H1 (cell line): ENCODE data around the gene AANAT. TPM values are rescaled to one million over a fixed set of nuclear protein-coding genes. Genes with fewer than 3 reads are reported as not detected.

Experiments
- BRCA1 ChIP-seq: IDR thresholded peaks from 2 replicates; pipeline ENCODE4 v1.6.1; 2012; ENCODE audit warnings: low read depth, low read length, improper control_type of control experiment
- POLR2A ChIP-seq, 2 experiments: IDR thresholded peaks; 1 replicate in 1 of 2; 2 replicates in 1 of 2; pipeline ENCODE4 v1.6.1; 2011; ENCODE audit warnings: low read depth in 2 of 2, low read length in 2 of 2, mild to moderate bottlenecking in 2 of 2; ENCODE audit errors: control extremely low read depth in 1 of 2
- RAD21 ChIP-seq, 2 experiments: IDR thresholded peaks in 1 of 2; conservative IDR thresholded peaks in 1 of 2; 2 replicates each; pipeline ENCODE4 v1.6.1; 2011; ENCODE audit warnings: low read depth in 2 of 2, low read length in 2 of 2, improper control_type of control experiment in 1 of 2, inconsistent platforms in 1 of 2, mild to moderate bottlenecking in 1 of 2, moderate library complexity in 1 of 2
- RXRA ChIP-seq: IDR thresholded peaks from 2 replicates; pipeline ENCODE4 v1.6.1; 2011; ENCODE audit warnings: low read depth, mild to moderate bottlenecking, low read length, moderate library complexity; ENCODE audit not compliant: insufficient read depth
- SIX5 ChIP-seq: IDR thresholded peaks from 2 replicates; pipeline ENCODE4 v1.6.1; 2011; ENCODE audit warnings: mild to moderate bottlenecking, low read depth, low read length
- SP2 ChIP-seq: IDR thresholded peaks from 2 replicates; pipeline ENCODE4 v1.6.1; 2012; ENCODE audit warnings: mild to moderate bottlenecking, low read length, inconsistent platforms
- TBP ChIP-seq: IDR thresholded peaks from 2 replicates; pipeline ENCODE4 v1.6.1; 2011; ENCODE audit warnings: low read depth, low read length, improper control_type of control experiment
- polyA plus RNA-seq, 7 experiments: library from polyadenylated mRNA; depleted of rRNA in 3 of 7; stranded (reverse) in 5 of 7; unstranded in 2 of 7; fragments of >200 nt in 5 of 7; fragments of 200-250 nt in 2 of 7; gene quantifications; 1 replicate in 5 of 7; 2 replicates in 1 of 7; 4 replicates in 1 of 7; pipeline versions ENCODE4 v1.2.1 to v1.2.3, GENCODE V29; 2011 to 2013; ENCODE audit warnings: missing spikeins in 2 of 7, mixed read lengths in 2 of 7
- total RNA-seq: library from RNA; stranded (reverse); fragmentation: NEBNext Ultra II Directional; extraction: Animal tissue kit (Norgen Biotek cat#: 25700); gene quantifications from 2 replicates; pipeline ENCODE4 v1.2.1, GENCODE V29; 2021

Gene AANAT
- total and polyA plus RNA-seq, 2 of the 8 experiments (the other 6 are each of a cell fraction or from before 2014, with no cell fraction given) = 0.53 TPM; not detected in 1

- TF ChIP-seq RAD21 (IDR thresholded peaks at IDR 0.05 in 1 of 2, conservative IDR thresholded peaks at IDR 0.05 in 1 of 2; ENCODE audit: low read depth in 2 of 2, low read length in 2 of 2) (no peak), RXRA (no peak), SP2 (no peak), BRCA1 (no peak), POLR2A (IDR thresholded peaks at IDR 0.05; ENCODE audit: control extremely low read depth in 1 of 2, low read depth in 2 of 2, low read length in 2 of 2) (no peak), SIX5 (no peak), TBP (no peak)
Measured at GRCh38 chr17:76478730-76479514, 11.5 kb downstream of the AANAT start (continued).
